Measurements from ENCODE around the gene NHLH1.

GRCh38 chr1:160406131-160406968 is 39.5 kb downstream of the NHLH1 start:
- TF ChIP-seq EZH2 (IDR thresholded peaks at IDR 0.05; ENCODE audit: low read depth) (no peak), CTCF (conservative IDR thresholded peaks at IDR 0.05) (no peak)

Data from PC-9 (cell line).